Esophagus muscularis mucosa (tissue), 4 donors: ENCODE data around the gene DDX46.

Source experiments
- EP300 ChIP-seq: sonication (generic); formaldehyde crosslinking; IDR thresholded peaks from one replicate; pipeline ENCODE4 v1.6.1; 2017; ENCODE audit warnings: antibody characterized with exemption
- POLR2A ChIP-seq: fragments of 450-650 bp; IDR thresholded peaks from one replicate; pipeline ENCODE4 v1.6.1; 2017; ENCODE audit warnings: antibody characterized with exemption, moderate library complexity, mild to moderate bottlenecking, low read depth
- POLR2AphosphoS5 ChIP-seq, 2 donors: sonication (generic); formaldehyde crosslinking; IDR thresholded peaks; one replicate each; pipeline ENCODE4 v1.6.1; 2017; ENCODE audit warnings: antibody characterized with exemption in 2 of 2
- TF ChIP-seq, protein P1 (sequence below), 3 experiments: fragments of 200-600 bp in 2 of 3; fragments of 450-650 bp in 1 of 3; sonication (generic) in 2 of 3; IDR thresholded peaks; one replicate each; pipeline ENCODE4 v1.5.1; 2017 to 2019; ENCODE audit warnings: antibody characterized with exemption in 3 of 3, mild to moderate bottlenecking in 2 of 3, moderate library complexity in 1 of 3

DNA sequence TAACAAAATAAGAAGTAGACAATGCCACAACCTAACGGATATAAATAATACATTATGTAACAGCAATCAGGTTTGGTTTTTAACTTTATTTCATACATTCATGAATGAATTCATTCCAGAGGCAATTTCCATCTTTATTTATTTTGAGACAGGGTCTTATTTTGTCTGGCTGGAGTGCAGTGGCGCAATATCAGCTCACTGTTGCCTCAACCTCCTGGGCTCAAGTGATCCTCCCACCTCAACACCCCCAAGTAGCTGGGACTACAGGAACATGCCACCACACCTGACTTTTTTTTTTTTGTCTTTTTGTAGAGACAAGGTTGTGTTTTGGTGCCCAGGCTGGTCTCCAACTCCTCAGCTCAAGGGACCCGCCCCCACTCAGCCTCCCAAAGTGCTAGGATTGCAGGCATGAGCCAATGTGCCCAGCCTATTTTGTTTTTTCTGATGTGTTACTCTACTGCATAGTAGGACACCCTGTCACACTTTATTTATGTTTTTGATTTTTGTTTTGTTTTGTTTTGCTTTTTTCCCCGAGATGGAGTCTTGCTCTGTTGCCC, 60.9 kb downstream of the DDX46 start:
- TF ChIP-seq, protein P1, sequence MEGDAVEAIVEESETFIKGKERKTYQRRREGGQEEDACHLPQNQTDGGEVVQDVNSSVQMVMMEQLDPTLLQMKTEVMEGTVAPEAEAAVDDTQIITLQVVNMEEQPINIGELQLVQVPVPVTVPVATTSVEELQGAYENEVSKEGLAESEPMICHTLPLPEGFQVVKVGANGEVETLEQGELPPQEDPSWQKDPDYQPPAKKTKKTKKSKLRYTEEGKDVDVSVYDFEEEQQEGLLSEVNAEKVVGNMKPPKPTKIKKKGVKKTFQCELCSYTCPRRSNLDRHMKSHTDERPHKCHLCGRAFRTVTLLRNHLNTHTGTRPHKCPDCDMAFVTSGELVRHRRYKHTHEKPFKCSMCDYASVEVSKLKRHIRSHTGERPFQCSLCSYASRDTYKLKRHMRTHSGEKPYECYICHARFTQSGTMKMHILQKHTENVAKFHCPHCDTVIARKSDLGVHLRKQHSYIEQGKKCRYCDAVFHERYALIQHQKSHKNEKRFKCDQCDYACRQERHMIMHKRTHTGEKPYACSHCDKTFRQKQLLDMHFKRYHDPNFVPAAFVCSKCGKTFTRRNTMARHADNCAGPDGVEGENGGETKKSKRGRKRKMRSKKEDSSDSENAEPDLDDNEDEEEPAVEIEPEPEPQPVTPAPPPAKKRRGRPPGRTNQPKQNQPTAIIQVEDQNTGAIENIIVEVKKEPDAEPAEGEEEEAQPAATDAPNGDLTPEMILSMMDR (IDR thresholded peaks at IDR 0.05), result no peak
- TF ChIP-seq POLR2AphosphoS5 (IDR thresholded peaks at IDR 0.05) (no peak), POLR2A (no peak), EP300 (no peak)
